GM19395 (cell line): ENCODE measurements around the gene TBC1D22A.
"Not testable (repeated sequence)": the region's sequence is repeated elsewhere in the genome, so short reads cannot be mapped to it uniquely, and the experiment has no call there.

Source experiments
- ATAC-seq: cut with Tn5 transposase; IDR thresholded peaks from one replicate; pipeline ENCODE4 v1.9.1; 2021; ENCODE audit warnings: mild to moderate bottlenecking, moderate library complexity; ENCODE audit not compliant: unreplicated experiment

The TBC1D22A gene

GRCh38 chr22:47125603-47126002 lies 363.2 kb downstream of the TBC1D22A start:
- ATAC-seq: no peak

GRCh38 chr22:47126344-47126811 lies 363.9 kb downstream of the TBC1D22A start:
- ATAC-seq: no peak

- ATAC-seq: no peak
These were observed 365.0 kb downstream of the TBC1D22A start for GRCh38 chr22:47127441-47127871.

- ATAC-seq: no peak
These were observed 365.8 kb downstream of the TBC1D22A start for GRCh38 chr22:47128216-47128615.

GRCh38 chr22:47128622-47129215 lies 366.3 kb downstream of the TBC1D22A start:
- ATAC-seq: no peak

GRCh38 chr22:47129902-47130635 lies 367.6 kb downstream of the TBC1D22A start:
- no peak for ATAC-seq

- no peak for ATAC-seq
These were observed 368.6 kb downstream of the TBC1D22A start for GRCh38 chr22:47130883-47131631.

GRCh38 chr22:47131632-47132427 lies 369.4 kb downstream of the TBC1D22A start:
- ATAC-seq: no peak

- ATAC-seq: no peak
These were observed 370.0 kb downstream of the TBC1D22A start for GRCh38 chr22:47132428-47132825.

GRCh38 chr22:47133061-47133969 lies 370.9 kb downstream of the TBC1D22A start:
- ATAC-seq: no peak

- ATAC-seq: no peak
These were observed 371.8 kb downstream of the TBC1D22A start for GRCh38 chr22:47134222-47134621.

GRCh38 chr22:47135338-47135737 lies 372.9 kb downstream of the TBC1D22A start:
- no peak for ATAC-seq

GRCh38 chr22:47136050-47136449 lies 373.6 kb downstream of the TBC1D22A start:
- no peak for ATAC-seq

GRCh38 chr22:47136671-47137070 lies 374.2 kb downstream of the TBC1D22A start:
- no peak for ATAC-seq

GRCh38 chr22:47139013-47139789 lies 376.8 kb downstream of the TBC1D22A start:
- ATAC-seq: no peak

GRCh38 chr22:47139790-47140119 lies 377.3 kb downstream of the TBC1D22A start:
- ATAC-seq: no peak

- not testable (repeated sequence) for ATAC-seq
These were observed 378.5 kb downstream of the TBC1D22A start for GRCh38 chr22:47140975-47141374.

GRCh38 chr22:47142427-47143046 lies 380.1 kb downstream of the TBC1D22A start:
- no peak for ATAC-seq
